ENCODE measurements around the gene PLAAT3. TPM values are rescaled to one million over a fixed set of nuclear protein-coding genes. Genes with fewer than 3 reads are reported as not detected.

Gene PLAAT3
- total RNA-seq, 4 donors from 2014 or later: 7.1 to 14.2 (median 10.2) TPM

GRCh38 chr11:63535734-63536133 lies 78.5 kb downstream of the PLAAT3 start:
- DNase-seq (ENCODE audit: low spot score in 2 of 2): no peak
- H3K4me1 ChIP-seq: peaks cover 41% of the 10 kb centered on the region
- no peaks in the 10 kb centered on the region for H3K36me3 ChIP-seq
- TF ChIP-seq CTCF (IDR thresholded peaks at IDR 0.05) (no peak), POLR2AphosphoS5 (IDR thresholded peaks at IDR 0.05) (no peak), POLR2A (IDR thresholded peaks at IDR 0.05) (no peak), EP300 (IDR thresholded peaks at IDR 0.05) (no peak)
- no peaks in the 10 kb centered on the region for H3K27me3 ChIP-seq
- no peaks in the 10 kb centered on the region for H3K9me3 ChIP-seq
- no peak overlapping the region for H3K4me3 ChIP-seq
- WGBS: 71% methylated on average over 1 of the region's 1 CpG
- no peak overlapping the region for H3K27ac ChIP-seq

DNA sequence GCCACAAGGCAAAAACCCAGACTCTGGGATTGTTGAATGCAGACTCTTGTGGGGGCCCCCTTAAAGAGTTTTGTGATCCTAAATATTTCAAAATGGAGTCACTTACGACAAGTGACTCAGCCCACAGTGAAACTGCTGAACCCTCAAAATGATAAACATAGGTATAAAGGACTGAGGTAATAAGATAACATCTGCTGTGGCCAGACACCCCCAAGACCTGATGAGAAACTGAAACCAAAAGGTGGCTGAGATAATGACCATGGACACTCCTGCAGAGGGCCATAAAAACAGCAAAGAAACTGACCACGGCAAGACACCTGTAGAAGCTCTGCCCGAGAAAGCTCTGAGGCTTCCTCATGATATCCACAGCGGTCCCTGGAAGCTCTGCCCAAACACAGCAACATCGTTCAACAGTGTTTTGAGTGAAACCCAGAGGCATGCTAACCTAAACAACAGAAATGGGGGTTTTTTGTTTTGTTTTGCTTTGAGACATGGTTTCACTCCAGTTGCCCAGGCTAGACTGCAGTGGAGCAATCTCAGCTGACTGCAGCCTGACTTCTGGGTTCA lies 79.3 kb downstream of the PLAAT3 start:
- 92% methylated on average over 5 of the region's 5 CpGs for WGBS
- no peak for TF ChIP-seq EP300 (IDR thresholded peaks at IDR 0.05)
- TF ChIP-seq POLR2A (IDR thresholded peaks at IDR 0.05): no peak
- no peak for TF ChIP-seq CTCF (IDR thresholded peaks at IDR 0.05)
- TF ChIP-seq POLR2AphosphoS5 (IDR thresholded peaks at IDR 0.05): no peak
- Histone ChIP-seq H3K4me3 (no peak overlapping the region), H3K27ac (no peak overlapping the region), H3K36me3 (no peaks in the 10 kb centered on the region), H3K4me1 (peaks cover 41% of the 10 kb centered on the region), H3K27me3 (no peaks in the 10 kb centered on the region), H3K9me3 (no peaks in the 10 kb centered on the region)
- DNase-seq (ENCODE audit: low spot score in 2 of 2): no peak

GRCh38 chr11:63534076-63534475 lies 80.2 kb downstream of the PLAAT3 start:
- H3K36me3 ChIP-seq: no peaks in the 10 kb centered on the region
- no peaks in the 10 kb centered on the region for H3K9me3 ChIP-seq
- H3K4me1 ChIP-seq: peaks cover 39% of the 10 kb centered on the region
- H3K27me3 ChIP-seq: no peaks in the 10 kb centered on the region
- H3K27ac ChIP-seq: no peak overlapping the region
- TF ChIP-seq CTCF (IDR thresholded peaks at IDR 0.05) (no peak), EP300 (IDR thresholded peaks at IDR 0.05) (no peak), POLR2A (IDR thresholded peaks at IDR 0.05) (no peak), POLR2AphosphoS5 (IDR thresholded peaks at IDR 0.05) (no peak)
- WGBS: 58% methylated on average over 3 of the region's 3 CpGs
- DNase-seq (ENCODE audit: low spot score in 2 of 2): no peak
- no peak overlapping the region for H3K4me3 ChIP-seq

GRCh38 chr11:63532799-63533475 lies 81.3 kb downstream of the PLAAT3 start:
- H3K4me1 ChIP-seq: peaks cover 30% of the 10 kb centered on the region

More at GRCh38 chr11:63532799-63533475, 81.3 kb downstream of the PLAAT3 start:
- Histone ChIP-seq H3K27ac (no peak overlapping the region), H3K27me3 (no peaks in the 10 kb centered on the region), H3K4me3 (no peak overlapping the region), H3K36me3 (no peaks in the 10 kb centered on the region), H3K9me3 (no peaks in the 10 kb centered on the region)
- no peak for TF ChIP-seq CTCF (IDR thresholded peaks at IDR 0.05)
- TF ChIP-seq EP300 (IDR thresholded peaks at IDR 0.05): no peak
- no peak for TF ChIP-seq POLR2A (IDR thresholded peaks at IDR 0.05)
- TF ChIP-seq POLR2AphosphoS5 (IDR thresholded peaks at IDR 0.05): no peak
- no peak for DNase-seq (ENCODE audit: low spot score in 2 of 2)
- WGBS: 69% methylated on average over 4 of the region's 4 CpGs

All from suprapubic skin (tissue), 4 donors.